SK-N-SH (cell line): Measurements from ENCODE around the gene CNGA4. TPM values are rescaled to one million over a fixed set of nuclear protein-coding genes. Genes with fewer than 3 reads are reported as not detected.

ENCODE experiments used
- CTCF ChIA-PET: fragments of 300-600, 350-600 bp; formaldehyde crosslinking; extraction: SDS; loops from one replicate; lab custom pipeline; 2021; lab: Yijun Ruan, JAX
- POLR2A ChIA-PET: fragments of 350-600 bp; sonication (Branson Sonifier 250); formaldehyde crosslinking; extraction: SDS; loops from one replicate; lab custom pipeline; 2020; ENCODE audit warnings: antibody characterized with exemption, inconsistent platforms; lab: Yijun Ruan, JAX
- DNase-seq: peaks from one replicate; pipeline ENCODE4 v3.0.0; 2012
- H2AFZ ChIP-seq: fragments of 200-600 bp; sonication (generic); 2 replicates; pipeline ENCODE4 v1.8.1; 2016; ENCODE audit warnings: antibody characterized with exemption, mild to moderate bottlenecking, low read depth
- H3F3A ChIP-seq: fragments of 200-600 bp; sonication (generic); replicated peaks from 2 replicates; pipeline ENCODE3; 2016; ENCODE audit warnings: antibody characterized with exemption, mild to moderate bottlenecking; ENCODE audit not compliant: insufficient read depth
- H3K27ac ChIP-seq, 2 experiments: fragments of 200-500 bp in 1 of 2; fragments of 200-600 bp in 1 of 2; sonication (Bioruptor generic) in 1 of 2; sonication (generic), shearing (Covaris generic) in 1 of 2; 2 replicates each; pipeline versions ENCODE4 v1.5.1 to v1.6.1; 2014 to 2016; ENCODE audit warnings: low read depth in 2 of 2, inconsistent platforms in 1 of 2, low read length in 1 of 2, mild to moderate bottlenecking in 1 of 2, mixed read lengths in 1 of 2
- H3K27me3 ChIP-seq: fragments of 200-600 bp; sonication (generic), shearing (Covaris generic); 2 replicates; pipeline ENCODE4 v1.6.1; 2016; ENCODE audit warnings: mixed run types; ENCODE audit not compliant: insufficient read depth
- H3K36me3 ChIP-seq, 2 experiments: fragments of 200-500 bp in 1 of 2; fragments of 200-600 bp in 1 of 2; sonication (Bioruptor generic) in 1 of 2; sonication (generic) in 1 of 2; replicated peaks in 1 of 2; 2 replicates each; pipeline versions ENCODE3 to v1.5.1; 2014 to 2016; ENCODE audit warnings: low read length in 1 of 2, mild to moderate bottlenecking in 1 of 2; ENCODE audit not compliant: insufficient read depth in 2 of 2, control insufficient read depth in 1 of 2
- H3K4me1 ChIP-seq, 2 experiments: fragments of 200-500 bp in 1 of 2; fragments of 200-600 bp in 1 of 2; sonication (Bioruptor generic) in 1 of 2; sonication (generic), shearing (Covaris generic) in 1 of 2; 2 replicates each; pipeline versions ENCODE4 v1.5.1 to v1.6.1; 2014 to 2016; ENCODE audit warnings: low read depth in 1 of 2, low read length in 1 of 2, mixed run types in 1 of 2; ENCODE audit not compliant: insufficient read depth in 2 of 2, control insufficient read depth in 1 of 2
- H3K4me2 ChIP-seq: fragments of 200-600 bp; sonication (generic), shearing (Covaris generic); 2 replicates; pipeline ENCODE4 v1.6.1; 2017; ENCODE audit warnings: mixed run types
- H3K4me3 ChIP-seq, 2 experiments: fragments of 200-500 bp in 1 of 2; fragments of 200-600 bp in 1 of 2; sonication (Bioruptor generic) in 1 of 2; sonication (generic), shearing (Covaris generic) in 1 of 2; 2 replicates each; pipeline versions ENCODE4 v1.5.1 to v1.8.1; 2014 to 2016; ENCODE audit warnings: low read depth in 2 of 2, inconsistent platforms in 1 of 2, low read length in 1 of 2, mild to moderate bottlenecking in 1 of 2, mixed read lengths in 1 of 2, moderate library complexity in 1 of 2
- H3K79me2 ChIP-seq: fragments of 200-600 bp; sonication (generic); 2 replicates; pipeline ENCODE4 v1.8.1; 2017; ENCODE audit warnings: mild to moderate bottlenecking; ENCODE audit not compliant: insufficient read depth
- H3K9ac ChIP-seq: fragments of 200-600 bp; sonication (generic); 2 replicates; pipeline ENCODE4 v1.6.1; 2017; ENCODE audit warnings: mixed run types
- H3K9me2 ChIP-seq: fragments of 200-600 bp; sonication (generic); 2 replicates; pipeline ENCODE4 v1.6.1; 2017; ENCODE audit warnings: mixed run types
- H3K9me3 ChIP-seq: fragments of 200-600 bp; sonication (generic); 2 replicates; pipeline ENCODE4 v1.6.1; 2017; ENCODE audit warnings: mixed run types, mild to moderate bottlenecking, moderate library complexity
- H4K20me1 ChIP-seq: fragments of 200-600 bp; sonication (generic); 2 replicates; pipeline ENCODE4 v1.6.1; 2017; ENCODE audit warnings: mild to moderate bottlenecking, mixed run types; ENCODE audit not compliant: insufficient read depth
- ELF1 ChIP-seq: IDR thresholded peaks from 2 replicates; pipeline ENCODE4 v1.4.0; 2012
- EP300 ChIP-seq, 2 experiments: IDR thresholded peaks; 2 replicates each; pipeline versions ENCODE4 v1.4.0 to v1.6.1; 2012; ENCODE audit warnings: borderline replicate concordance in 1 of 2, low read depth in 1 of 2, low read length in 1 of 2
- FOXJ3 ChIP-seq: sonication (generic); formaldehyde crosslinking; IDR thresholded peaks from 2 replicates; pipeline ENCODE4 v1.5.1; 2020; ENCODE audit warnings: mild to moderate bottlenecking, missing genetic modification reagents
- FOXM1 ChIP-seq: IDR thresholded peaks from 2 replicates; pipeline ENCODE4 v1.4.0; 2012; ENCODE audit warnings: low read depth, mild to moderate bottlenecking
- GATA2 ChIP-seq: sonication (generic); formaldehyde crosslinking; IDR thresholded peaks from 2 replicates; pipeline ENCODE4 v1.5.0; 2020; ENCODE audit warnings: mild to moderate bottlenecking, missing genetic modification reagents
- MEF2A ChIP-seq: IDR thresholded peaks from 2 replicates; pipeline ENCODE4 v1.4.0; 2012; ENCODE audit warnings: low read depth, borderline replicate concordance
- MXI1 ChIP-seq: IDR thresholded peaks from 2 replicates; pipeline ENCODE4 v1.6.1; 2012; ENCODE audit warnings: mild to moderate bottlenecking, low read depth, low read length, improper control_type of control experiment
- NFIC ChIP-seq: IDR thresholded peaks from 2 replicates; pipeline ENCODE4 v1.4.0; 2012; ENCODE audit warnings: borderline replicate concordance
- NRF1 ChIP-seq: IDR thresholded peaks from 2 replicates; pipeline ENCODE4 v1.6.1; 2012; ENCODE audit warnings: low read depth, mild to moderate bottlenecking, low read length
- RAD21 ChIP-seq: IDR thresholded peaks from 2 replicates; pipeline ENCODE4 v1.6.1; 2012; ENCODE audit warnings: mild to moderate bottlenecking, low read length
- RCOR1 ChIP-seq: fragments of 150-350 bp; IDR thresholded peaks from 2 replicates; pipeline ENCODE4 v1.6.1; 2017; ENCODE audit warnings: antibody characterized with exemption, low read length
- RFX5 ChIP-seq: IDR thresholded peaks from 2 replicates; pipeline ENCODE4 v1.6.1; 2012; ENCODE audit warnings: mild to moderate bottlenecking, improper control_type of control experiment, low read length
- RXRA ChIP-seq: IDR thresholded peaks from 2 replicates; pipeline ENCODE4 v1.4.0; 2012; ENCODE audit warnings: low read depth, mild to moderate bottlenecking, borderline replicate concordance
- SMC3 ChIP-seq: IDR thresholded peaks from 2 replicates; pipeline ENCODE4 v1.6.1; 2012; ENCODE audit warnings: low read depth, low read length, improper control_type of control experiment
- TAF1 ChIP-seq: IDR thresholded peaks from 2 replicates; pipeline ENCODE4 v1.6.1; 2012; ENCODE audit warnings: low read depth, mild to moderate bottlenecking, low read length, moderate library complexity, borderline replicate concordance
- TCF12 ChIP-seq: IDR thresholded peaks from 2 replicates; pipeline ENCODE4 v1.4.0; 2012
- USF1 ChIP-seq: IDR thresholded peaks from 2 replicates; pipeline ENCODE4 v1.4.0; 2012; ENCODE audit warnings: low read depth, borderline replicate concordance
- ZBTB33 ChIP-seq: IDR thresholded peaks from 2 replicates; pipeline ENCODE4 v1.4.0; 2012; ENCODE audit warnings: low read depth, borderline replicate concordance
- WGBS: methylation state at CpG from one replicate; pipeline ENCODE4 v1.1.6; 2017; ENCODE audit warnings: low lambda C conversion rate; 5-methylcytosine and 5-hydroxymethylcytosine counted together
- polyA plus RNA-seq, 3 experiments: library from polyadenylated mRNA; depleted of rRNA; stranded (reverse); fragments of >200 nt; gene quantifications; 2 replicates each; pipeline ENCODE4 v1.2.3, GENCODE V29; 2012
- TF ChIP-seq, protein P1 (sequence below): fragments of 150-350 bp; IDR thresholded peaks from 2 replicates; pipeline ENCODE4 v1.6.1; 2017; ENCODE audit warnings: antibody characterized with exemption, low read length, low read depth, borderline replicate concordance
- TF ChIP-seq, protein P2 (sequence below): IDR thresholded peaks from 2 replicates; pipeline ENCODE4 v1.6.1; 2012; ENCODE audit warnings: mild to moderate bottlenecking, low read depth, low read length, moderate library complexity

CNGA4 gene
- polyA plus RNA-seq, 1 of the 3 experiments (the other 2 are of a cell fraction) = 0.13 TPM

GRCh38 chr11:6201481-6201880 lies 37.4 kb upstream of the CNGA4 start:
- no peak overlapping the region for H3K4me2 ChIP-seq
- ChIA-PET POLR2A (no interaction called here), CTCF (no interaction called here)
- no peaks in the 10 kb centered on the region for H3F3A ChIP-seq
- H3K27me3 ChIP-seq = no peaks in the 10 kb centered on the region
- no peaks in the 10 kb centered on the region for H3K79me2 ChIP-seq
- H3K9me3 ChIP-seq = no peaks in the 10 kb centered on the region
- H3K4me3 ChIP-seq = no peak overlapping the region
- H3K36me3 ChIP-seq = peaks cover 5 to 10% of the 10 kb centered on the region in 2 experiments
- no peaks in the 10 kb centered on the region for H3K4me1 ChIP-seq
- no peaks in the 10 kb centered on the region for H4K20me1 ChIP-seq
- WGBS = 33% methylated on average over 2 of the region's 2 CpGs
- no peak for TF ChIP-seq RFX5
- no peak for TF ChIP-seq NRF1
- no peak for TF ChIP-seq MEF2A
- TF ChIP-seq USF1 = no peak
- no peak for TF ChIP-seq RCOR1
- no peak for TF ChIP-seq RXRA
- no peak for TF ChIP-seq GATA2 (CRISPR knock-in tag)
- no peak for TF ChIP-seq TCF12
- TF ChIP-seq FOXJ3 = no peak
- no peak for TF ChIP-seq RAD21
- no peak for TF ChIP-seq TAF1
- no peak for TF ChIP-seq ELF1
- TF ChIP-seq NFIC = no peak
- TF ChIP-seq EP300 (IDR thresholded peaks at IDR 0.05; ENCODE audit: borderline replicate concordance in 1 of 2, low read depth in 1 of 2, low read length in 1 of 2) = no peak
- TF ChIP-seq ZBTB33 = no peak
- no peak for TF ChIP-seq MXI1
- TF ChIP-seq FOXM1 = no peak
- TF ChIP-seq, protein P1, sequence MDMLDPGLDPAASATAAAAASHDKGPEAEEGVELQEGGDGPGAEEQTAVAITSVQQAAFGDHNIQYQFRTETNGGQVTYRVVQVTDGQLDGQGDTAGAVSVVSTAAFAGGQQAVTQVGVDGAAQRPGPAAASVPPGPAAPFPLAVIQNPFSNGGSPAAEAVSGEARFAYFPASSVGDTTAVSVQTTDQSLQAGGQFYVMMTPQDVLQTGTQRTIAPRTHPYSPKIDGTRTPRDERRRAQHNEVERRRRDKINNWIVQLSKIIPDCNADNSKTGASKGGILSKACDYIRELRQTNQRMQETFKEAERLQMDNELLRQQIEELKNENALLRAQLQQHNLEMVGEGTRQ = no peak
- TF ChIP-seq, protein P2, sequence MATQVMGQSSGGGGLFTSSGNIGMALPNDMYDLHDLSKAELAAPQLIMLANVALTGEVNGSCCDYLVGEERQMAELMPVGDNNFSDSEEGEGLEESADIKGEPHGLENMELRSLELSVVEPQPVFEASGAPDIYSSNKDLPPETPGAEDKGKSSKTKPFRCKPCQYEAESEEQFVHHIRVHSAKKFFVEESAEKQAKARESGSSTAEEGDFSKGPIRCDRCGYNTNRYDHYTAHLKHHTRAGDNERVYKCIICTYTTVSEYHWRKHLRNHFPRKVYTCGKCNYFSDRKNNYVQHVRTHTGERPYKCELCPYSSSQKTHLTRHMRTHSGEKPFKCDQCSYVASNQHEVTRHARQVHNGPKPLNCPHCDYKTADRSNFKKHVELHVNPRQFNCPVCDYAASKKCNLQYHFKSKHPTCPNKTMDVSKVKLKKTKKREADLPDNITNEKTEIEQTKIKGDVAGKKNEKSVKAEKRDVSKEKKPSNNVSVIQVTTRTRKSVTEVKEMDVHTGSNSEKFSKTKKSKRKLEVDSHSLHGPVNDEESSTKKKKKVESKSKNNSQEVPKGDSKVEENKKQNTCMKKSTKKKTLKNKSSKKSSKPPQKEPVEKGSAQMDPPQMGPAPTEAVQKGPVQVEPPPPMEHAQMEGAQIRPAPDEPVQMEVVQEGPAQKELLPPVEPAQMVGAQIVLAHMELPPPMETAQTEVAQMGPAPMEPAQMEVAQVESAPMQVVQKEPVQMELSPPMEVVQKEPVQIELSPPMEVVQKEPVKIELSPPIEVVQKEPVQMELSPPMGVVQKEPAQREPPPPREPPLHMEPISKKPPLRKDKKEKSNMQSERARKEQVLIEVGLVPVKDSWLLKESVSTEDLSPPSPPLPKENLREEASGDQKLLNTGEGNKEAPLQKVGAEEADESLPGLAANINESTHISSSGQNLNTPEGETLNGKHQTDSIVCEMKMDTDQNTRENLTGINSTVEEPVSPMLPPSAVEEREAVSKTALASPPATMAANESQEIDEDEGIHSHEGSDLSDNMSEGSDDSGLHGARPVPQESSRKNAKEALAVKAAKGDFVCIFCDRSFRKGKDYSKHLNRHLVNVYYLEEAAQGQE = no peak
- TF ChIP-seq SMC3 = no peak
- no peak for DNase-seq
- H3K27ac ChIP-seq = no peak overlapping the region
- no peak overlapping the region for H2AFZ ChIP-seq
- H3K9ac ChIP-seq = no peak overlapping the region
- no peaks in the 10 kb centered on the region for H3K9me2 ChIP-seq
